GM19438 (cell line): Measurements from ENCODE around the gene AZIN2.

Experiments
- ATAC-seq: cut with Tn5 transposase; IDR thresholded peaks from one replicate; pipeline ENCODE4 v1.9.1; 2021; ENCODE audit warnings: low read depth; ENCODE audit not compliant: unreplicated experiment

AZIN2 gene

GRCh38 chr1:33149453-33150190, 68.7 kb downstream of the AZIN2 start:
- ATAC-seq = no peak

- ATAC-seq = no peak
Measured at GRCh38 chr1:33150522-33150921, 69.6 kb downstream of the AZIN2 start.

GRCh38 chr1:33151116-33151515, 70.2 kb downstream of the AZIN2 start:
- ATAC-seq = no peak

- no peak for ATAC-seq
Measured at GRCh38 chr1:33152685-33153432, 71.9 kb downstream of the AZIN2 start.

- no peak for ATAC-seq
Measured at GRCh38 chr1:33153650-33154049, 72.7 kb downstream of the AZIN2 start.

GRCh38 chr1:33155877-33156538, 75.1 kb downstream of the AZIN2 start:
- ATAC-seq = no peak

- no peak for ATAC-seq
Measured at GRCh38 chr1:33157131-33157530, 76.2 kb downstream of the AZIN2 start.

GRCh38 chr1:33158366-33158765, 77.4 kb downstream of the AZIN2 start:
- ATAC-seq = no peak

- ATAC-seq = no peak
Measured at GRCh38 chr1:33159577-33159976, 78.6 kb downstream of the AZIN2 start.

- ATAC-seq = no peak
Measured at GRCh38 chr1:33161061-33161681, 80.2 kb downstream of the AZIN2 start.

GRCh38 chr1:33162141-33162540, 81.2 kb downstream of the AZIN2 start:
- no peak for ATAC-seq

- no peak for ATAC-seq
Measured at GRCh38 chr1:33163621-33164519, 82.9 kb downstream of the AZIN2 start.

- ATAC-seq = no peak
Measured at GRCh38 chr1:33165209-33165608, 84.3 kb downstream of the AZIN2 start.

GRCh38 chr1:33165809-33166208, 84.9 kb downstream of the AZIN2 start:
- ATAC-seq = no peak

GRCh38 chr1:33167650-33168447, 86.9 kb downstream of the AZIN2 start:
- no peak for ATAC-seq

GRCh38 chr1:33168556-33169289, 87.8 kb downstream of the AZIN2 start:
- no peak for ATAC-seq

GRCh38 chr1:33169290-33170055, 88.5 kb downstream of the AZIN2 start:
- ATAC-seq = no peak
